ENCODE measurements around the gene CENPP. TPM values are rescaled to one million over a fixed set of nuclear protein-coding genes. Genes with fewer than 3 reads are reported as not detected.
A peak's percentile ranks its signal among the peaks of the same experiment; 100 is the strongest.

CENPP gene
- total RNA-seq, 1 experiment from 2014 or later: 4.2 TPM

- CTCF ChIA-PET: interaction anchor here (0.7 to 1.4 kb wide), 4 partner anchors 11 to 19 kb away, joined by 3 to 5 read pairs (median 3); no protein-coding TSS in a partner anchor
- no peak for TF ChIP-seq CTCF (IDR thresholded peaks at IDR 0.05; ENCODE audit: unreplicated experiment)
- Mint-ChIP-seq H3K4me1 (ENCODE audit: insufficient read depth, unreplicated experiment) (peaks cover 11% of the 10 kb centered on the region), H3K36me3 (ENCODE audit: insufficient read depth, unreplicated experiment) (peaks cover 86% of the 10 kb centered on the region), H3K9me3 (ENCODE audit: unreplicated experiment) (no peaks in the 10 kb centered on the region), H3K27me3 (ENCODE audit: insufficient read depth, unreplicated experiment) (no peaks in the 10 kb centered on the region), H3K27ac (ENCODE audit: low read depth, unreplicated experiment) (no peak overlapping the region), H3K4me3 (ENCODE audit: unreplicated experiment) (no peak overlapping the region)
- no TSS peak for BruUV-seq (replicated peaks)
- intact Hi-C loops (cut with micrococcal nuclease): no loop called here
- DNase-seq (ENCODE audit: unreplicated experiment): no peak
- POLR2A ChIA-PET: interaction anchor here (1.1 kb wide), 1 partner anchor 9 kb away, joined by 3 read pairs; no protein-coding TSS in a partner anchor
Observed at GRCh38 chr9:92649007-92649406, 323.3 kb downstream of the CENPP start.

DNA sequence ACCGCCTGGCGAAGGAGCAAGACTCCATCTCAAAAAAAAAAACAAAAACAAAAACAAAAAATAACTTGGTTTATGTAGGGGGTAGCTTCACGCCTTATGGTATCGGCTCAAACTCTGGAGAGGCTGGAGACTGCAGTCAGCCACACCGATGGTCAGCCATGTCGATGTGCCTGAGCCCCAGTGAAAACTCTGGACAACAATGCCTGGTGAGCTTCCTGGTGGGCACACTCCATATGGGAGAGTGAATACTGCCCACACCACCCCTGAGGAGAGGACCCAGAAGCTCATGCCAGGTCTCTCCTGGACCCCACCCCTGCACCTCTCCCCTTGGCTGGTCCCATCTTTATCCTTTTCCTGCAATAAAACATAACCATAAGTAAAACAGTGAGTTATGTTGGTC is 324.5 kb downstream of the CENPP start:
- H3K4me1 Mint-ChIP-seq (ENCODE audit: insufficient read depth, unreplicated experiment): peaks cover 24% of the 10 kb centered on the region
- no peaks in the 10 kb centered on the region for H3K27me3 Mint-ChIP-seq (ENCODE audit: insufficient read depth, unreplicated experiment)
- no peak overlapping the region for H3K4me3 Mint-ChIP-seq (ENCODE audit: unreplicated experiment)
- CTCF ChIA-PET: interaction anchor here (0.6 kb wide), 2 partner anchors 37 to 86 kb away, joined by 3 read pairs; no protein-coding TSS in a partner anchor
- peaks cover 74% of the 10 kb centered on the region for H3K36me3 Mint-ChIP-seq (ENCODE audit: insufficient read depth, unreplicated experiment)
- BruUV-seq (replicated peaks): no TSS peak
- peak overlapping the region; percentile 78 for H3K27ac Mint-ChIP-seq (ENCODE audit: low read depth, unreplicated experiment)
- POLR2A ChIA-PET: no interaction called here
- DNase-seq (ENCODE audit: unreplicated experiment): no peak
- no peaks in the 10 kb centered on the region for H3K9me3 Mint-ChIP-seq (ENCODE audit: unreplicated experiment)
- TF ChIP-seq CTCF (IDR thresholded peaks at IDR 0.05; ENCODE audit: unreplicated experiment): no peak
- intact Hi-C loops (cut with micrococcal nuclease): no loop called here

- H3K4me1 Mint-ChIP-seq (ENCODE audit: insufficient read depth, unreplicated experiment): peaks cover 28% of the 10 kb centered on the region
- ChIA-PET POLR2A (interaction anchor here (0.6 to 5.3 kb wide), 3 partner anchors 20 to 58 kb away, joined by 3 to 68 read pairs (median 3); partner anchors contain the start of gene IPPK), CTCF (interaction anchor here (0.6 to 1.4 kb wide), 2 partner anchors 85 to 140 kb away, joined by 3 read pairs; no protein-coding TSS in a partner anchor)
- peaks cover 69% of the 10 kb centered on the region for H3K36me3 Mint-ChIP-seq (ENCODE audit: insufficient read depth, unreplicated experiment)
- intact Hi-C loops (cut with micrococcal nuclease): no loop called here
- no peak for TF ChIP-seq CTCF (IDR thresholded peaks at IDR 0.05; ENCODE audit: unreplicated experiment)
- BruUV-seq (replicated peaks): no TSS peak
- peak overlapping the region; percentile 78 for H3K27ac Mint-ChIP-seq (ENCODE audit: low read depth, unreplicated experiment)
- H3K9me3 Mint-ChIP-seq (ENCODE audit: unreplicated experiment): no peaks in the 10 kb centered on the region
- no peak for DNase-seq (ENCODE audit: unreplicated experiment)
- no peaks in the 10 kb centered on the region for H3K27me3 Mint-ChIP-seq (ENCODE audit: insufficient read depth, unreplicated experiment)
- no peak overlapping the region for H3K4me3 Mint-ChIP-seq (ENCODE audit: unreplicated experiment)
Observed at GRCh38 chr9:92650839-92651621, 325.3 kb downstream of the CENPP start.

- no peaks in the 10 kb centered on the region for H3K9me3 Mint-ChIP-seq (ENCODE audit: unreplicated experiment)
- ChIA-PET POLR2A (interaction anchor here (0.5 to 5.3 kb wide), 6 partner anchors 8 to 353 kb away, joined by 3 to 68 read pairs (median 4); partner anchors contain the start of gene IPPK), CTCF (interaction anchor here (0.5 to 1.4 kb wide), 6 partner anchors 8 to 1845 kb away, joined by 3 to 15 read pairs (median 4); partner anchors contain the start of gene ECM2)
- BruUV-seq (replicated peaks): no TSS peak
- H3K4me3 Mint-ChIP-seq (ENCODE audit: unreplicated experiment): no peak overlapping the region
- H3K36me3 Mint-ChIP-seq (ENCODE audit: insufficient read depth, unreplicated experiment): peaks cover 69% of the 10 kb centered on the region
- peak overlapping the region; percentile 81 for H3K27ac Mint-ChIP-seq (ENCODE audit: low read depth, unreplicated experiment)
- peaks cover 36% of the 10 kb centered on the region for H3K4me1 Mint-ChIP-seq (ENCODE audit: insufficient read depth, unreplicated experiment)
- peak; percentile 30 for DNase-seq (ENCODE audit: unreplicated experiment)
- no peak for TF ChIP-seq CTCF (IDR thresholded peaks at IDR 0.05; ENCODE audit: unreplicated experiment)
- no peaks in the 10 kb centered on the region for H3K27me3 Mint-ChIP-seq (ENCODE audit: insufficient read depth, unreplicated experiment)
- intact Hi-C loops (cut with micrococcal nuclease): no loop called here
Observed at GRCh38 chr9:92652461-92652860, 326.7 kb downstream of the CENPP start.

Data from MCF 10A (cell line).